ENCODE results near the gene GABBR1. TPM values are rescaled to one million over a fixed set of nuclear protein-coding genes. Genes with fewer than 3 reads are reported as not detected.

Gene GABBR1
- total RNA-seq, 1 donor from 2014 or later = 138 TPM

GRCh38 chr6:29528300-29528931 is 104.6 kb downstream of the GABBR1 start:
- TF ChIP-seq CTCF (IDR thresholded peaks at IDR 0.05; ENCODE audit: unreplicated experiment) = no peak
- peaks cover 10% of the 10 kb centered on the region for H3K27me3 Mint-ChIP-seq (ENCODE audit: low read depth)
- H3K36me3 Mint-ChIP-seq = no peaks in the 10 kb centered on the region
- no peak overlapping the region for H3K4me3 Mint-ChIP-seq
- H3K9me3 Mint-ChIP-seq = peaks cover 3% of the 10 kb centered on the region
- H3K27ac Mint-ChIP-seq = no peak overlapping the region
- no peaks in the 10 kb centered on the region for H3K4me1 Mint-ChIP-seq
- no peak for DNase-seq (ENCODE audit: low spot score in 2 of 2, unreplicated experiment in 2 of 2)

GRCh38 chr6:29527564-29527963 is 105.4 kb downstream of the GABBR1 start:
- Mint-ChIP-seq H3K4me1 (no peaks in the 10 kb centered on the region), H3K4me3 (no peak overlapping the region), H3K9me3 (peaks cover 8% of the 10 kb centered on the region), H3K27me3 (ENCODE audit: low read depth) (peaks cover 10% of the 10 kb centered on the region), H3K36me3 (no peaks in the 10 kb centered on the region), H3K27ac (no peak overlapping the region)
- no peak for TF ChIP-seq CTCF (IDR thresholded peaks at IDR 0.05; ENCODE audit: unreplicated experiment)
- DNase-seq (ENCODE audit: low spot score in 2 of 2, unreplicated experiment in 2 of 2) = no peak

GRCh38 chr6:29527126-29527525 is 105.9 kb downstream of the GABBR1 start:
- Mint-ChIP-seq H3K4me3 (no peak overlapping the region), H3K27me3 (ENCODE audit: low read depth) (peaks cover 10% of the 10 kb centered on the region), H3K36me3 (no peaks in the 10 kb centered on the region), H3K9me3 (peaks cover 8% of the 10 kb centered on the region), H3K27ac (no peak overlapping the region), H3K4me1 (no peaks in the 10 kb centered on the region)
- TF ChIP-seq CTCF (IDR thresholded peaks at IDR 0.05; ENCODE audit: unreplicated experiment) = no peak
- no peak for DNase-seq (ENCODE audit: low spot score in 2 of 2, unreplicated experiment in 2 of 2)

- no peak for TF ChIP-seq CTCF (IDR thresholded peaks at IDR 0.05; ENCODE audit: unreplicated experiment)
- H3K9me3 Mint-ChIP-seq = peaks cover 10% of the 10 kb centered on the region
- H3K4me3 Mint-ChIP-seq = no peak overlapping the region
- peaks cover 10% of the 10 kb centered on the region for H3K27me3 Mint-ChIP-seq (ENCODE audit: low read depth)
- H3K36me3 Mint-ChIP-seq = no peaks in the 10 kb centered on the region
- no peak overlapping the region for H3K27ac Mint-ChIP-seq
- no peak for DNase-seq (ENCODE audit: low spot score in 2 of 2, unreplicated experiment in 2 of 2)
- H3K4me1 Mint-ChIP-seq = no peaks in the 10 kb centered on the region
Measured at GRCh38 chr6:29525311-29525639, 107.7 kb downstream of the GABBR1 start.

- no peak overlapping the region for H3K27ac Mint-ChIP-seq
- peaks cover 10% of the 10 kb centered on the region for H3K27me3 Mint-ChIP-seq (ENCODE audit: low read depth)
- no peaks in the 10 kb centered on the region for H3K4me1 Mint-ChIP-seq
- TF ChIP-seq CTCF (IDR thresholded peaks at IDR 0.05; ENCODE audit: unreplicated experiment) = no peak
- no peaks in the 10 kb centered on the region for H3K36me3 Mint-ChIP-seq
- DNase-seq (ENCODE audit: low spot score in 2 of 2, unreplicated experiment in 2 of 2) = no peak
- no peak overlapping the region for H3K4me3 Mint-ChIP-seq
- peaks cover 10% of the 10 kb centered on the region for H3K9me3 Mint-ChIP-seq
Measured at GRCh38 chr6:29524444-29525310, 108.3 kb downstream of the GABBR1 start.
